Activated CD4-positive, alpha-beta T cell treated with anti-CD3 and anti-CD28 coated beads for 36 hours (primary cell): ENCODE data around the gene MACROD2. TPM values are rescaled to one million over a fixed set of nuclear protein-coding genes. Genes with fewer than 3 reads are reported as not detected.

Source experiments
- ATAC-seq: fragments of 200-7000 bp; cut with Tn5 transposase; one replicate; pipeline ENCODE4 v1.10.0; 2021; ENCODE audit warnings: mild to moderate bottlenecking, moderate library complexity
- CTCF ChIA-PET: fragments of 350-600 bp; sonication (Branson Sonifier 250); formaldehyde crosslinking; loops from one replicate; lab custom pipeline; 2021; ENCODE audit warnings: antibody characterized with exemption; lab: Charles Lee
- POLR2A ChIA-PET: fragments of 350-600 bp; sonication (Branson Sonifier 250); formaldehyde crosslinking; loops from one replicate; lab custom pipeline; 2021; ENCODE audit warnings: antibody characterized with exemption, inconsistent platforms; lab: Charles Lee
- DNase-seq: peaks from one replicate; pipeline ENCODE4 v3.0.0-alpha.2; 2020
- H3K27ac Mint-ChIP-seq: one replicate; pipeline ENCODE4 v1.8.0; 2021; ENCODE audit warnings: mixed read lengths
- H3K27me3 Mint-ChIP-seq: one replicate; pipeline ENCODE4 v1.8.0; 2021; ENCODE audit warnings: mixed read lengths
- H3K36me3 Mint-ChIP-seq: one replicate; pipeline ENCODE4 v1.8.0; 2021; ENCODE audit warnings: low read depth, mixed read lengths
- H3K4me1 Mint-ChIP-seq: one replicate; pipeline ENCODE4 v1.8.0; 2021; ENCODE audit warnings: mixed read lengths
- H3K4me3 Mint-ChIP-seq: one replicate; pipeline ENCODE4 v1.8.0; 2021; ENCODE audit warnings: mild to moderate bottlenecking, moderate library complexity, mixed read lengths
- H3K9me3 Mint-ChIP-seq: one replicate; pipeline ENCODE4 v1.8.0; 2021; ENCODE audit warnings: low read depth, mixed read lengths
- intact Hi-C, 2 experiments: fragments of 100-400 bp; cut with DNase I in 1 of 2; cut with micrococcal nuclease in 1 of 2; formaldehyde crosslinking; loops; one replicate each; pipeline versions ENCODE4 v1.14.2 to v1.15.1; 2022 to 2024; cut with DNase I, micrococcal nuclease
- total RNA-seq, 2 experiments: library from RNA; stranded (reverse); gene quantifications; one replicate each; pipeline ENCODE4 v1.2.3, GENCODE V29; 2021

The MACROD2 gene
- total RNA-seq, 2 experiments from 2014 or later: not detected

DNA sequence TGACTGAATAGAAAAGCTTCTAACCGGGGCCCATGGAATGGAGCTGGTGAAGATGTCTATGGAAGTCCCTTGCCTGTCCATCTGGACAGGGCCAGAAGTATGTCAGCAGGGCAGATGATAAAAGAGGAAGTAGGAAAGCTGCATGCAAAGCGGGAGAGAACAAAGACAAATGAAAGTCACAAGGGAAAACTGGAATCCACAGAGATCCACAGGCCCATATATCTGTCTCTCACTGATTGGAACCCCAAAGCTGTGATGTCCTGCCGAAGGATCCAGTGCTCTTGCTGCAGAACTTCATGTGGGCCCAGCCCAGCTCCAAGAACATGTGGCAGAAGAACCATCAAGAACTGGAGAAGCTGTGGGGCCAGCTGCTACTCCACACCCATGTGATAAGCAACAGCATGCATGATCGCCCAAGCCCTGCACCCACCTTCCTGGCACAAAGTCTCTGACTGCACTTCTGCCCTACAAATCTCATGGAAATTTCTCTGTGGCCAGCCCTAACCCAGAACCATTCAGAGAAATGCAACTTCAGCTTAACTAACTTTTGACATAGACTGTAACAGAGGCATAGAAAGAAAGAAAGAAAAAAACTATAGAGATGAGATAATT, 1862.0 kb downstream of the MACROD2 start:
- no peak overlapping the region for H3K4me3 Mint-ChIP-seq
- no peaks in the 10 kb centered on the region for H3K36me3 Mint-ChIP-seq
- no peaks in the 10 kb centered on the region for H3K27me3 Mint-ChIP-seq
- no peaks in the 10 kb centered on the region for H3K4me1 Mint-ChIP-seq
- ChIA-PET POLR2A (no interaction called here), CTCF (no interaction called here)
- intact Hi-C loops: no loop called here
- ATAC-seq (no peak), DNase-seq (no peak)
- no peak overlapping the region for H3K27ac Mint-ChIP-seq
- no peaks in the 10 kb centered on the region for H3K9me3 Mint-ChIP-seq

DNA sequence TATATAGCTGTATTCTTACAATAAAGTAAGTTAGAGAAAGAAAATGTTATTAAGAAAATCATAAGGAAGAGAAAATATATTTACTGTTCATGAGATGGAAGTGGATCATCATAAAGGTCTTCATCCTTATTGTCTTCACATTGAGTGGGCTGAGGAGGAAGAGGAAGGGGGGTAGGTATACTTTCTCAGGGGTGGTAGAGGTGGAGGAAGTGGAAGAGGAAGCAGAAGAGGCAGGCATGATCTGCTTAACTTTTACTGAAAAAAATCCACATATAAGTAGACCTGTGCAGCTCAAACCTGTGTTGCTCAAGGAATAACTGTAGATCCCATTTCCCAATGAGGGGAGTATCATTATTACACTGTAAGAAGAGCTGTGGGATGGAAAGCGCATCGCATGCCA, 1863.7 kb downstream of the MACROD2 start:
- intact Hi-C loops: no loop called here
- Mint-ChIP-seq H3K4me3 (no peak overlapping the region), H3K4me1 (no peaks in the 10 kb centered on the region), H3K36me3 (no peaks in the 10 kb centered on the region), H3K9me3 (no peaks in the 10 kb centered on the region), H3K27me3 (no peaks in the 10 kb centered on the region), H3K27ac (no peak overlapping the region)
- no peak for DNase-seq
- ChIA-PET POLR2A (no interaction called here), CTCF (interaction anchor here (0.5 kb wide), 1 partner anchor 527 kb away, joined by 3 read pairs; no protein-coding TSS in a partner anchor)
- no peak for ATAC-seq

DNA sequence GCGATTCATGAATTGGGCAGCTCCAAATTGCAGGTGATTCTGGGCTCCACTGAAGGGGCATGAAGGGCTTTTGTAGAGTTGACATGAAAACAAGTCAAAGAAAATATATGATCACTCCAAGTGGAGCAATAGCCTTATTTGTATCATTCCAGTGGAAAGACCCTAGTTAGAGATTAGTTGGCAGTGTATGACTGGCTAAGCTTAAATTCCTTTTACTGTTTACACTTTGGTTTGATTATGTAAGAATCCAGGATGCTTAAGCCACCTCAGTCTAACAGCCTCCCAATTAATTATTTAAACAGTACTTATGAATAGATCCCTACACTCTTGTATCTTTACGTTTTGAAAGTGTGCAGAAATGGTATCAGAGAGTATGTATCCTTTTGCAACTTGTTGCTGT, 1865.5 kb downstream of the MACROD2 start:
- POLR2A ChIA-PET: no interaction called here

DNA sequence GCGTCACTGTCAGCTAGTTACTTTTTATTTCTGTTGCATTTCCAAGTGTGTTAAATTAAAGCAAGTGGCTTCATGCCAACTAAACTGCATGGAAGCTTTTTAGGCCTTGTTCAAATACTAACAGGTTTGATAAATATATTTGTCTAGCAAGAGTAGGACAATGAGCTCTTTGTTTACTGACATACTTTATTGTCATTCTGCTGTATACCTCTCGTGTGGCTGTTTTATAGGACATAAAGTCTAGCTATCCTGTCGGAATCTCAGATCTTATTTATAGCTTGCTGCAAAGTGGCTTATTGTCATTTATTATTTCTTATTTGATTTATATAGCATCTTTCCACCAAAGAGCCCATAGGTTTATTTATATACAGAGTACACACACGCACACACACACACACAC, 1866.9 kb downstream of the MACROD2 start:
- Mint-ChIP-seq H3K9me3 (no peaks in the 10 kb centered on the region), H3K36me3 (no peaks in the 10 kb centered on the region), H3K4me1 (no peaks in the 10 kb centered on the region), H3K4me3 (no peak overlapping the region), H3K27ac (no peak overlapping the region), H3K27me3 (no peaks in the 10 kb centered on the region)
- ChIA-PET CTCF (no interaction called here), POLR2A (no interaction called here)
- DNase-seq: no peak
- ATAC-seq: no peak
- intact Hi-C loops: no loop called here

More for the DNA sequence above, 1865.5 kb downstream of the MACROD2 start:
- no peaks in the 10 kb centered on the region for H3K4me1 Mint-ChIP-seq
- H3K27ac Mint-ChIP-seq: no peak overlapping the region
- no peaks in the 10 kb centered on the region for H3K36me3 Mint-ChIP-seq
- ATAC-seq (no peak), DNase-seq (no peak)
- intact Hi-C loops: no loop called here
- H3K9me3 Mint-ChIP-seq: no peaks in the 10 kb centered on the region
- CTCF ChIA-PET: no interaction called here
- H3K27me3 Mint-ChIP-seq: no peaks in the 10 kb centered on the region
- no peak overlapping the region for H3K4me3 Mint-ChIP-seq

DNA sequence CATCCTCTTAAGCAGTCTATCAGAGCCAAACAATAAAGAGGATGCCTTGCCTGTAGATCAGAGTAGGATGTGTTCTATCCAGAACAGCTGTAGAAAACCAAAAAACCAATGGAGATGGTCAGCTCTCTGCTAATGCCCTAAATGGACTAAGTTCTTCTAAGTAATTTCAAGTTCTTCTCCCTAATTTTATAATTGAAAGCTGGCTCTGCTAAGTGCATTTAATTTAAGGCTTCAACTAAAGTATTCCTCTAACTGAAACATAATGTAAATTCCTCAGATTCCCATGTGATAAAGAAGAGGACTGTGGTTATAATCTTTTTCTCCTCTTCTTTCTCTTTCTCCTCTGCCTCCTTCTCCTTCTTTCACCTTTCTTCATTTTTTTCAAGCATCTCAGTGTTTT, 1868.4 kb downstream of the MACROD2 start:
- Mint-ChIP-seq H3K27me3 (no peaks in the 10 kb centered on the region), H3K36me3 (no peaks in the 10 kb centered on the region), H3K4me1 (no peaks in the 10 kb centered on the region), H3K4me3 (no peak overlapping the region), H3K27ac (no peak overlapping the region), H3K9me3 (peaks cover 3% of the 10 kb centered on the region)
- ATAC-seq (no peak), DNase-seq (no peak)
- ChIA-PET POLR2A (no interaction called here), CTCF (interaction anchor here (0.6 kb wide), 1 partner anchor 958 kb away, joined by 5 read pairs; no protein-coding TSS in a partner anchor)
- intact Hi-C loops: no loop called here

DNA sequence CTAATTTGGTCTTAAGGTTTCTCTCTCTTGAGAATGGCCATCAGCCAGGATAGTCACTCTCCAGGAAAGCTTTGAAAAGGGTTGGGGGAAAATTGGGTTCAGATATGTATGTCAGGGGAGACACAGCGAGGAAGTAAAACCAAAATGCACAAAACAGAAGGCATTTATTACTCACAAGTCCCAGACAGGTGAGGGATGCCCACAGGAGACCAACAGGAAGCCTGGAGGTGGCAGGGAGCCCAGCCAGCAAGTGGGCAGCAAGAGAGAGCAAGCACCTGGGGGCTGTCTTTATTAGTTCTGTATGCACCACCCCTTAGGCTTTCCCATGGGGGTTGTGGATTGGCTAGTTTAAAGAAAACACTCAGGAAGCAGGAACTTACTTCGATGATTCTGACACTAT, 1870.2 kb downstream of the MACROD2 start:
- ChIA-PET CTCF (no interaction called here), POLR2A (no interaction called here)
- no peak for DNase-seq
- Mint-ChIP-seq H3K27ac (no peak overlapping the region), H3K9me3 (peaks cover 3% of the 10 kb centered on the region), H3K4me3 (no peak overlapping the region), H3K27me3 (no peaks in the 10 kb centered on the region), H3K4me1 (no peaks in the 10 kb centered on the region), H3K36me3 (no peaks in the 10 kb centered on the region)
- ATAC-seq: no peak
- intact Hi-C loops: no loop called here

DNA sequence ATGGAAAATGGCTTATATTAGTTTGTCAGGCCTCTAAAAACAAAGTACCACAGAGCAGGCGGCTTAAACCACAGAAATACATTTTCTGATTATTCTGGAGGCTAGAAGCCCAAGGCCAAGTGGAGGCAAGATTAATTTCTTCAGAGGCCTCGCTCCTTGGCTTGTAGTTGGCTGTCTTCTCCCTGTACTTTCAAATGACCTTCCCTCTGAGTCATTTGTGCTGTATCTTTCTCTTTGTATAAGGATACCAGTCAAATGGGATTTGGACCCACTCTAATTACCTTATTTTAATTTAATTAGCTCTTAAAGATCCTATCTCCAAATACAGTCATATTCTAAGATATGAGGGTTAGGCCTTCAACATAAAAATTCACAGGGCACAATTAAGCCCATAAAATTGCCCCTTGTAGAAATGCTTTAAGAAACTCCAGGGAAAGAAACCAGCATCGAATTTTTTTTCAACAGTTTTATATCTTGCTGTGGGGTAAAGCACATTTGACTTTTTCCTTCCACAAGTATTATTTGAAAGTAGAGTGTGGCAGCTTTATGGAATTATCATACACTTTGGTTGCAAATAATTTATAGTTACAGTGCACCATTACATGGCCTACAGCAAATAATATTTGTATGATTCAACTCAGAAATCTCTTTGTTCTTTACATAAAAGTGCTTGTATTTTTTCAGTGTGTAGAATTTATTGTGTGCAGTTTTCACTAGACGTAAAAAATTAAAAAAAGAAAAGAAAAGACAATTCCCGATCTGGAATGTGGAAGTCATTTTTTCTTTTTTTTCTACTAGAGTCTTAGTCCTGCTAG, 1871.8 kb downstream of the MACROD2 start:
- Mint-ChIP-seq H3K4me3 (no peak overlapping the region), H3K9me3 (peaks cover 3% of the 10 kb centered on the region), H3K4me1 (no peaks in the 10 kb centered on the region), H3K27me3 (no peaks in the 10 kb centered on the region), H3K27ac (no peak overlapping the region), H3K36me3 (no peaks in the 10 kb centered on the region)
- DNase-seq: no peak
- ChIA-PET POLR2A (no interaction called here), CTCF (no interaction called here)
- no peak for ATAC-seq
- intact Hi-C loops: no loop called here

DNA sequence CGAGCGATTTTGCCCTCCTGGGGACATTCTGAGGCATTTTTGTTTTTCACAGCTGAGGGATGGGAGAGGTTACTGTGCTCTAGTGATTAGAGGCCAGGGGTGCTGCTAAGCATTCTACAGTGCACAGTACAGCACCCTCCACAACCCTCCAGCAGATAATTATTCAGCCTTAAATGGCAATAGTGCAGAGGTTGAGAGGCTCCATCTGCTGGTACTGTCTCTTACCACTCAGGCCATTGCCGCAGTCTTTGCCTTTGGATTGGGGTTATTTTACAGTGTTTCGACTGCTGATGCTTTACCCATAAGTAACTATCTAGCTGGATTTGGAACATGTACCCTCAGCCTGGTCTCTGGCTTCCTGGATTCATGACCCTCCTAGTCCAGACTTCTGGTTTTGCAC, 1872.6 kb downstream of the MACROD2 start:
- Mint-ChIP-seq H3K4me3 (no peak overlapping the region), H3K36me3 (no peaks in the 10 kb centered on the region), H3K27ac (no peak overlapping the region), H3K4me1 (no peaks in the 10 kb centered on the region), H3K9me3 (peaks cover 3% of the 10 kb centered on the region), H3K27me3 (no peaks in the 10 kb centered on the region)
- ChIA-PET CTCF (no interaction called here), POLR2A (no interaction called here)
- DNase-seq (no peak), ATAC-seq (no peak)
- intact Hi-C loops: no loop called here

DNA sequence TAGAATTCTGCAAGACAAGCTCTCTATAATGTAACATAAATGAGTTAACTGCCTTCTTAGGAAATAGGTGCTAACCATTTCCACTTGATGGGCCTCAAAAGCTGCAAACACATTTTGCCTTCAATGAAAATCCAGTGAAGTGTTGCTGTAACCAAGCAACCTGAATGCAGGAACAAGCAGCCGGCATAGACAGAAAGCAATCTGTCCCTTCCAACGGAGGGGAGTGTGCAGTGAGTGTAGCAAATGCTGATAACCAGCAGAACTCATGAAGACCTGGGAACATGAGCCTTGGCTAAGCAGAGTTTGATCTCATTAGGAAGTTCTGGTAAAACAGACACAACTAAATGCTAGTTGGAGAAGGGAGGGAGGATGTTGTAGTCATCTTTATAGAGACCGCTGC, 1880.1 kb downstream of the MACROD2 start:
- ATAC-seq: no peak
- Mint-ChIP-seq H3K27me3 (no peaks in the 10 kb centered on the region), H3K4me3 (no peak overlapping the region), H3K9me3 (peaks cover 11% of the 10 kb centered on the region), H3K4me1 (no peaks in the 10 kb centered on the region), H3K36me3 (no peaks in the 10 kb centered on the region), H3K27ac (no peak overlapping the region)
- ChIA-PET POLR2A (no interaction called here), CTCF (no interaction called here)
- intact Hi-C loops: no loop called here
- no peak for DNase-seq

DNA sequence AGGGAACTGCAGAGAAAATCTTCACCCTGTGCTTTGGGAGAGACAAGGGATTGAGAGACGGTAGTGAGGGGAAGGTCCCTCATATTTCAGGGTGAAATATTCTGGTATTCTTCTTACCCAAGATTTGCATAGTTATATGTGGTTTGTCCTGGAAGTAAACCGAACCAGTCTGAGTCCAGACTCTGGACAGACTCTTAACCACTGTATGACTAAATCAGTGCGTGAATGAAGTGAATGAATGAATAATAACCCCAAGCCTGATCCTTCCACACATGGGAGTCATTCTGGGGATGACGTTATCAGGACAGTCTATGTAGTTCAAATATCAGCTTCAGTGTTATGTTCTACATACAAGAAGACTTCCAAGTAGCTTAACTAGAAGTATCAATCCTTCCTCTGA, 1887.2 kb downstream of the MACROD2 start:
- no peak for DNase-seq
- H3K4me3 Mint-ChIP-seq: no peak overlapping the region
- intact Hi-C loops: no loop called here
- H3K36me3 Mint-ChIP-seq: no peaks in the 10 kb centered on the region
- no peaks in the 10 kb centered on the region for H3K4me1 Mint-ChIP-seq
- no peak for ATAC-seq
- ChIA-PET CTCF (no interaction called here), POLR2A (no interaction called here)
- H3K9me3 Mint-ChIP-seq: peaks cover 4% of the 10 kb centered on the region
- H3K27me3 Mint-ChIP-seq: no peaks in the 10 kb centered on the region
- no peak overlapping the region for H3K27ac Mint-ChIP-seq

DNA sequence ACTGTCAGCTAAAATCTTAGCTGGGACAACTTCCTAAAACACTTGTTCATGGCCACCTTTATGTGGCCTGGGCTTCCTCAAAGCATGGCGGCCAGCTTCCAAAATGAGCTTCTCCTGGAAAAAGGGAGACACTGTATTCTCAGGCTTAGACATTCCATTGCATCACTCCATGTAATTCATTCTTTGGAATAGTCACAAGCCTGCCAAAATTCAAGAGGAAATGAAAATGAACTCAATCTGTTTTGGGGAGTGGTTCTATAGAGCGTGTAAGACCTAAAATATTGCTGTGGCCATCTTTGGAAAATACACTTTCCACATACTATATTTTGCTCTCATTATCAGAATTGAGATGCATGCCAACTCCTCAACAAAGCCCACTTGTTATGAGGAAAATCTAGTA, 1890.9 kb downstream of the MACROD2 start:
- CTCF ChIA-PET: no interaction called here
- Mint-ChIP-seq H3K9me3 (peaks cover 2% of the 10 kb centered on the region), H3K4me1 (no peaks in the 10 kb centered on the region), H3K4me3 (no peak overlapping the region), H3K27me3 (no peaks in the 10 kb centered on the region), H3K27ac (no peak overlapping the region), H3K36me3 (no peaks in the 10 kb centered on the region)
- POLR2A ChIA-PET: no interaction called here
- intact Hi-C loops: no loop called here
- DNase-seq (no peak), ATAC-seq (no peak)

DNA sequence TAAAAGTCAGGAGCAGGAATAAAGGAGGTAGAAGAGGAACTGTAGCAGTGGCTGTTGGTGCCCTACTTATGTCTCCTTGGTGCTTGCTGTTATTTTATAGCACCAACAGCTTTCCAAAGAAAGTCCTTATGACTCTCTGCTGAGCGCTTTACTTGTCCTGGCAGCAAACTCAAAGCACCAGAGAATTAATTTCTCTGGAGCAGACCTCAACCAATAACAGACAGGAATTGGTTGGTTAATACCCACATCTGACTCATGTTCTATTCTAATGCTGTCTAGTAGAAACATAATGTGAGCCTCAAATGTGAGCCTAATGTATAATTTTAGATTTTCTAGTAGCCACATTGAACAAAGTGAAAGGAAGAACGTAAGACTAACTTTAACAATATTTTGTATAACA, 1892.1 kb downstream of the MACROD2 start:
- H3K27ac Mint-ChIP-seq: no peak overlapping the region
- peaks cover 2% of the 10 kb centered on the region for H3K9me3 Mint-ChIP-seq
- intact Hi-C loops: no loop called here
- H3K36me3 Mint-ChIP-seq: no peaks in the 10 kb centered on the region
- no peaks in the 10 kb centered on the region for H3K27me3 Mint-ChIP-seq
- CTCF ChIA-PET: no interaction called here
- POLR2A ChIA-PET: interaction anchor here (0.6 kb wide), 1 partner anchor 32 kb away, joined by 3 read pairs; no protein-coding TSS in a partner anchor
- no peaks in the 10 kb centered on the region for H3K4me1 Mint-ChIP-seq
- ATAC-seq: no peak
- no peak for DNase-seq
- H3K4me3 Mint-ChIP-seq: no peak overlapping the region
